Activated CD8-positive, alpha-beta T cell treated with anti-CD3 and anti-CD28 coated beads for 36 hours (primary cell): Measurements from ENCODE around the gene HS6ST2. TPM values are rescaled to one million over a fixed set of nuclear protein-coding genes. Genes with fewer than 3 reads are reported as not detected.
A peak's percentile ranks its signal among the peaks of the same experiment; 100 is the strongest.

ENCODE experiments used
- ATAC-seq: fragments of 200-7000 bp; cut with Tn5 transposase; one replicate; pipeline ENCODE4 v1.10.0; 2021; ENCODE audit warnings: mild to moderate bottlenecking, moderate library complexity
- CTCF ChIA-PET: fragments of 350-600 bp; sonication (Branson Sonifier 250); formaldehyde crosslinking; loops from one replicate; lab custom pipeline; 2021; ENCODE audit warnings: antibody characterized with exemption; lab: Charles Lee
- POLR2A ChIA-PET: fragments of 350-600 bp; sonication (Branson Sonifier 250); formaldehyde crosslinking; loops from one replicate; lab custom pipeline; 2021; ENCODE audit warnings: antibody characterized with exemption; lab: Charles Lee
- DNase-seq: peaks from one replicate; pipeline ENCODE4 v3.0.0-alpha.2; 2020
- H3K27ac Mint-ChIP-seq: one replicate; pipeline ENCODE4 v1.8.0; 2021; ENCODE audit warnings: mild to moderate bottlenecking, mixed read lengths
- H3K27me3 Mint-ChIP-seq: one replicate; pipeline ENCODE4 v1.8.0; 2021; ENCODE audit warnings: mixed read lengths
- H3K36me3 Mint-ChIP-seq: one replicate; pipeline ENCODE4 v1.8.0; 2021; ENCODE audit warnings: low read depth, mixed read lengths
- H3K4me1 Mint-ChIP-seq: one replicate; pipeline ENCODE4 v1.8.0; 2021; ENCODE audit warnings: low read depth, mixed read lengths
- H3K4me3 Mint-ChIP-seq: one replicate; pipeline ENCODE4 v1.8.0; 2021; ENCODE audit warnings: mild to moderate bottlenecking, moderate library complexity, mixed read lengths
- H3K9me3 Mint-ChIP-seq: one replicate; pipeline ENCODE4 v1.8.0; 2021; ENCODE audit warnings: mixed read lengths
- CTCF ChIP-seq: fragments of 200-600 bp; IDR thresholded peaks from one replicate; pipeline ENCODE4 v1.8.0; 2022; ENCODE audit warnings: antibody characterized with exemption, mild to moderate bottlenecking
- intact Hi-C: fragments of 100-400 bp; cut with micrococcal nuclease; formaldehyde crosslinking; loops from one replicate; pipeline ENCODE4 v1.10.0; 2022
- total RNA-seq, 2 experiments: library from RNA; stranded (reverse); gene quantifications; one replicate each; pipeline ENCODE4 v1.2.3, GENCODE V29; 2021

The HS6ST2 gene
- total RNA-seq, 2 experiments from 2014 or later: 0.14 to 0.47 TPM

- Mint-ChIP-seq H3K9me3 (no peaks in the 10 kb centered on the region), H3K4me3 (no peak overlapping the region), H3K27ac (no peak overlapping the region), H3K27me3 (peaks cover 2% of the 10 kb centered on the region), H3K4me1 (peaks cover 3% of the 10 kb centered on the region), H3K36me3 (no peaks in the 10 kb centered on the region)
- no peak for TF ChIP-seq CTCF
- ChIA-PET POLR2A (interaction anchor here (0.6 to 0.7 kb wide), 2 partner anchors 81 to 893 kb away, joined by 3 to 4 read pairs; no protein-coding TSS in a partner anchor), CTCF (no interaction called here)
- ATAC-seq (no peak), DNase-seq (no peak)
- intact Hi-C loops: no loop called here
These were observed 207.3 kb downstream of the HS6ST2 start for GRCh38 chrX:132751063-132751690.

- POLR2A ChIA-PET: interaction anchor here (0.6 to 1.3 kb wide), 3 partner anchors 13 to 894 kb away, joined by 3 to 4 read pairs (median 3); no protein-coding TSS in a partner anchor
- CTCF ChIA-PET: no interaction called here
- DNase-seq (no peak), ATAC-seq (peak; percentile 20)
- Mint-ChIP-seq H3K4me1 (peaks cover 3% of the 10 kb centered on the region), H3K27ac (no peak overlapping the region), H3K4me3 (no peak overlapping the region), H3K27me3 (peaks cover 2% of the 10 kb centered on the region), H3K36me3 (no peaks in the 10 kb centered on the region), H3K9me3 (no peaks in the 10 kb centered on the region)
- TF ChIP-seq CTCF: no peak
- intact Hi-C loops: no loop called here
These were observed 207.9 kb downstream of the HS6ST2 start for GRCh38 chrX:132750331-132751062.

- no peaks in the 10 kb centered on the region for H3K9me3 Mint-ChIP-seq
- ATAC-seq (no peak), DNase-seq (no peak)
- no peaks in the 10 kb centered on the region for H3K36me3 Mint-ChIP-seq
- H3K27me3 Mint-ChIP-seq: peaks cover 2% of the 10 kb centered on the region
- CTCF ChIA-PET: no interaction called here
- intact Hi-C loops: no loop called here
- POLR2A ChIA-PET: interaction anchor here (1.3 kb wide), 1 partner anchor 12 kb away, joined by 3 read pairs; no protein-coding TSS in a partner anchor
- no peak for TF ChIP-seq CTCF
- H3K4me1 Mint-ChIP-seq: peaks cover 3% of the 10 kb centered on the region
- H3K27ac Mint-ChIP-seq: no peak overlapping the region
- no peak overlapping the region for H3K4me3 Mint-ChIP-seq
These were observed 209.0 kb downstream of the HS6ST2 start for GRCh38 chrX:132749406-132749805.

- ATAC-seq (no peak), DNase-seq (no peak)
- no peak for TF ChIP-seq CTCF
- intact Hi-C loops: no loop called here
- no peaks in the 10 kb centered on the region for H3K9me3 Mint-ChIP-seq
- no peaks in the 10 kb centered on the region for H3K36me3 Mint-ChIP-seq
- ChIA-PET CTCF (no interaction called here), POLR2A (interaction anchor here (1.3 kb wide), 1 partner anchor 11 kb away, joined by 3 read pairs; no protein-coding TSS in a partner anchor)
- H3K27me3 Mint-ChIP-seq: peaks cover 2% of the 10 kb centered on the region
- no peak overlapping the region for H3K4me3 Mint-ChIP-seq
- H3K27ac Mint-ChIP-seq: no peak overlapping the region
- H3K4me1 Mint-ChIP-seq: peaks cover 3% of the 10 kb centered on the region
These were observed 209.5 kb downstream of the HS6ST2 start for GRCh38 chrX:132748909-132749308.

- no peak for DNase-seq
- H3K4me3 Mint-ChIP-seq: no peak overlapping the region
- no peak for TF ChIP-seq CTCF
- H3K4me1 Mint-ChIP-seq: peaks cover 3% of the 10 kb centered on the region
- H3K9me3 Mint-ChIP-seq: no peaks in the 10 kb centered on the region
- H3K27ac Mint-ChIP-seq: no peak overlapping the region
- POLR2A ChIA-PET: no interaction called here
- H3K27me3 Mint-ChIP-seq: peaks cover 2% of the 10 kb centered on the region
- H3K36me3 Mint-ChIP-seq: no peaks in the 10 kb centered on the region
- ATAC-seq: no peak
- CTCF ChIA-PET: no interaction called here
- intact Hi-C loops: no loop called here
These were observed 210.2 kb downstream of the HS6ST2 start for GRCh38 chrX:132748268-132748667.
